H1 (cell line): ENCODE measurements around the gene LGALS9. TPM values are rescaled to one million over a fixed set of nuclear protein-coding genes. Genes with fewer than 3 reads are reported as not detected.

Source experiments
- CTCF ChIA-PET: fragments of 300-600 bp; sonication (Branson Sonifier 250); formaldehyde crosslinking; loops from one replicate; lab custom pipeline; 2021; ENCODE audit not compliant: partially characterized antibody; lab: Charles Lee
- POLR2A ChIA-PET: fragments of 300-600 bp; sonication (Branson Sonifier 250); formaldehyde crosslinking; loops from one replicate; lab custom pipeline; 2021; ENCODE audit warnings: inconsistent platforms; ENCODE audit not compliant: partially characterized antibody; lab: Charles Lee
- DNase-seq, 2 experiments: peaks; one replicate each; pipeline versions ENCODE4 v3.0.0 to v3.0.0-alpha.2; 2010 to 2022; ENCODE audit warnings: low spot score in 2 of 2, low read depth in 1 of 2, mixed read lengths in 1 of 2
- FAIRE-seq: peaks from 2 replicates; lab custom pipeline; 2011; peaks lifted over from hg19 to GRCh38; lab: Jason Lieb, UNC
- H2AFZ ChIP-seq: 2 replicates; pipeline ENCODE4 v1.8.1; 2012; ENCODE audit warnings: low read length, inconsistent platforms
- H2AK5ac ChIP-seq: 2 replicates; pipeline ENCODE4 v1.6.1; 2013; ENCODE audit warnings: low read depth, low read length
- H2BK120ac ChIP-seq: replicated peaks from 2 replicates; pipeline ENCODE3; 2013; ENCODE audit warnings: low read depth, low read length, inconsistent platforms
- H2BK12ac ChIP-seq: 2 replicates; pipeline ENCODE4 v1.6.1; 2013; ENCODE audit warnings: low read depth, low read length
- H2BK15ac ChIP-seq: 2 replicates; pipeline ENCODE4 v1.6.1; 2013; ENCODE audit warnings: low read length
- H2BK20ac ChIP-seq: 2 replicates; pipeline ENCODE4 v1.6.1; 2013; ENCODE audit warnings: low read length
- H2BK5ac ChIP-seq: 2 replicates; pipeline ENCODE4 v1.6.1; 2013; ENCODE audit warnings: low read depth, low read length
- H3K14ac ChIP-seq: 2 replicates; pipeline ENCODE4 v1.6.1; 2013; ENCODE audit warnings: inconsistent platforms; ENCODE audit not compliant: insufficient read length
- H3K18ac ChIP-seq: 2 replicates; pipeline ENCODE4 v1.6.1; 2013; ENCODE audit warnings: low read length; ENCODE audit errors: extremely low read depth
- H3K23ac ChIP-seq: 2 replicates; pipeline ENCODE4 v1.6.1; 2013; ENCODE audit warnings: inconsistent platforms; ENCODE audit not compliant: insufficient read length
- H3K23me2 ChIP-seq: 2 replicates; pipeline ENCODE4 v1.6.1; 2013; ENCODE audit warnings: low read depth, low read length
- H3K27ac ChIP-seq: 2 replicates; pipeline ENCODE4 v1.6.1; 2011; ENCODE audit warnings: low read depth, low read length, inconsistent platforms
- H3K27me3 ChIP-seq, 4 experiments: replicated peaks in 1 of 4; 1 replicate in 1 of 4; 2 replicates in 3 of 4; pipeline versions ENCODE4 v1.6.1 to v1.8.1; 2011 to 2013; ENCODE audit warnings: low read length in 3 of 4, mild to moderate bottlenecking in 3 of 4, inconsistent platforms in 2 of 4, mixed read lengths in 2 of 4, moderate library complexity in 1 of 4; ENCODE audit not compliant: control insufficient read depth in 3 of 4, insufficient read depth in 3 of 4; ENCODE audit errors: extremely low read depth in 1 of 4
- H3K36me3 ChIP-seq, 4 experiments: 2 replicates each; pipeline versions ENCODE4 v1.6.1 to v1.8.1; 2011 to 2013; ENCODE audit warnings: mild to moderate bottlenecking in 4 of 4, low read length in 3 of 4, moderate library complexity in 2 of 4, control low read depth in 1 of 4, inconsistent platforms in 1 of 4; ENCODE audit not compliant: insufficient read depth in 4 of 4, control insufficient read depth in 2 of 4
- H3K4ac ChIP-seq: replicated peaks from 2 replicates; pipeline ENCODE3; 2013; ENCODE audit warnings: low read length, low read depth, mixed read lengths, inconsistent platforms; ENCODE audit not compliant: insufficient read length
- H3K4me1 ChIP-seq, 4 experiments: replicated peaks in 1 of 4; 1 replicate in 1 of 4; 2 replicates in 3 of 4; pipeline versions ENCODE4 v1.6.1 to v1.8.1; 2011 to 2013; ENCODE audit warnings: low read length in 3 of 4, inconsistent platforms in 2 of 4, mixed read lengths in 1 of 4; ENCODE audit not compliant: insufficient read depth in 4 of 4, control insufficient read depth in 3 of 4
- H3K4me2 ChIP-seq, 2 experiments: 2 replicates each; pipeline versions ENCODE4 v1.6.1 to v1.8.1; 2011 to 2013; ENCODE audit warnings: low read depth in 2 of 2, low read length in 2 of 2, control low read depth in 1 of 2, inconsistent platforms in 1 of 2, mild to moderate bottlenecking in 1 of 2; ENCODE audit not compliant: insufficient read depth in 1 of 2
- H3K4me3 ChIP-seq, 4 experiments: fragments of 200-600, 300-600 bp in 1 of 4; sonication (generic), shearing (Covaris generic), sonication (Bioruptor Twin) in 1 of 4; 2 replicates each; pipeline versions ENCODE4 v1.5.1 to v1.8.1; 2011 to 2016; ENCODE audit warnings: low read length in 4 of 4, low read depth in 3 of 4, control low read depth in 2 of 4, inconsistent platforms in 2 of 4, mild to moderate bottlenecking in 2 of 4, mixed read lengths in 1 of 4, moderate library complexity in 1 of 4; ENCODE audit not compliant: insufficient read depth in 2 of 4; ENCODE audit errors: extremely low read depth in 1 of 4
- H3K56ac ChIP-seq: replicated peaks from 2 replicates; pipeline ENCODE3; 2013; ENCODE audit warnings: low read depth, mild to moderate bottlenecking, mixed read lengths, low read length, inconsistent platforms; ENCODE audit not compliant: insufficient read length
- H3K79me1 ChIP-seq: 2 replicates; pipeline ENCODE4 v1.6.1; 2013; ENCODE audit warnings: low read depth, low read length, control low read depth
- H3K79me2 ChIP-seq, 2 experiments: 2 replicates each; pipeline versions ENCODE4 v1.6.1 to v1.8.1; 2012 to 2013; ENCODE audit warnings: low read length in 2 of 2, mild to moderate bottlenecking in 2 of 2, inconsistent platforms in 1 of 2; ENCODE audit not compliant: insufficient read depth in 2 of 2, control insufficient read depth in 1 of 2
- H3K9ac ChIP-seq, 4 experiments: replicated peaks in 1 of 4; 1 replicate in 1 of 4; 2 replicates in 3 of 4; pipeline versions ENCODE4 v1.6.1 to v1.8.1; 2011 to 2013; ENCODE audit warnings: low read depth in 3 of 4, low read length in 3 of 4, control low read depth in 2 of 4, mild to moderate bottlenecking in 2 of 4, moderate library complexity in 2 of 4, inconsistent platforms in 1 of 4; ENCODE audit errors: extremely low read depth in 1 of 4
- H3K9me3 ChIP-seq, 2 experiments: 2 replicates each; pipeline versions ENCODE4 v1.6.1 to v1.8.1; 2012 to 2013; ENCODE audit warnings: mild to moderate bottlenecking in 2 of 2, moderate library complexity in 2 of 2, control low read depth in 1 of 2, inconsistent platforms in 1 of 2, low read depth in 1 of 2, low read length in 1 of 2, mixed read lengths in 1 of 2; ENCODE audit not compliant: insufficient read depth in 2 of 2
- H4K20me1 ChIP-seq, 2 experiments: replicated peaks in 1 of 2; 2 replicates each; pipeline versions ENCODE3 to v1.8.1; 2011 to 2013; ENCODE audit warnings: inconsistent platforms in 2 of 2, low read length in 2 of 2, mild to moderate bottlenecking in 1 of 2; ENCODE audit not compliant: insufficient read depth in 2 of 2, control insufficient read depth in 1 of 2
- H4K5ac ChIP-seq: 2 replicates; pipeline ENCODE4 v1.6.1; 2013; ENCODE audit warnings: low read length, low read depth, mixed read lengths, inconsistent platforms; ENCODE audit not compliant: insufficient read length
- H4K8ac ChIP-seq: 2 replicates; pipeline ENCODE4 v1.8.0; 2013; ENCODE audit warnings: mild to moderate bottlenecking, moderate library complexity, low read length, inconsistent platforms; ENCODE audit not compliant: insufficient read depth; ENCODE audit errors: extremely low read depth
- H4K91ac ChIP-seq: replicated peaks from 2 replicates; pipeline ENCODE3; 2013; ENCODE audit warnings: low read length, mixed read lengths, inconsistent platforms; ENCODE audit not compliant: insufficient read length
- BCL11A ChIP-seq, 2 experiments: IDR thresholded peaks; one replicate each; pipeline ENCODE4 v1.6.1; 2011; ENCODE audit warnings: low read depth in 2 of 2, low read length in 2 of 2, mild to moderate bottlenecking in 2 of 2
- MAFK ChIP-seq: IDR thresholded peaks from 2 replicates; pipeline ENCODE4 v1.6.1; 2012; ENCODE audit warnings: low read depth, mild to moderate bottlenecking, improper control_type of control experiment, low read length
- TBP ChIP-seq: IDR thresholded peaks from 2 replicates; pipeline ENCODE4 v1.6.1; 2011; ENCODE audit warnings: low read depth, low read length, improper control_type of control experiment
- WGBS, 2 experiments: shearing (Covaris generic) in 1 of 2; methylation state at CpG; one replicate each; pipeline versions ENCODE4 v1.1.6 to v1.1.7; 2013 to 2015; ENCODE audit warnings: low lambda C conversion rate in 2 of 2, mixed read lengths in 2 of 2, inconsistent platforms in 1 of 2, low coverage in 1 of 2, missing lambda C conversion rate in 1 of 2; ENCODE audit not compliant: insufficient replicate concordance in 2 of 2, insufficient coverage in 1 of 2, insufficient read length in 1 of 2; ENCODE audit errors: extremely low coverage in 1 of 2, missing lambda C conversion rate in 1 of 2; 5-methylcytosine and 5-hydroxymethylcytosine counted together
- polyA plus RNA-seq, 7 experiments: library from polyadenylated mRNA; depleted of rRNA in 3 of 7; stranded (reverse) in 5 of 7; unstranded in 2 of 7; fragments of >200 nt in 5 of 7; fragments of 200-250 nt in 2 of 7; gene quantifications; 1 replicate in 5 of 7; 2 replicates in 1 of 7; 4 replicates in 1 of 7; pipeline versions ENCODE4 v1.2.1 to v1.2.3, GENCODE V29; 2011 to 2013; ENCODE audit warnings: missing spikeins in 2 of 7, mixed read lengths in 2 of 7
- total RNA-seq: library from RNA; stranded (reverse); fragmentation: NEBNext Ultra II Directional; extraction: Animal tissue kit (Norgen Biotek cat#: 25700); gene quantifications from 2 replicates; pipeline ENCODE4 v1.2.1, GENCODE V29; 2021

Gene LGALS9
- total and polyA plus RNA-seq, 2 of the 8 experiments (the other 6 are each of a cell fraction or from before 2014, with no cell fraction given) = 0.95 to 1.7 TPM

GRCh38 chr17:27690882-27691281 lies 59.9 kb downstream of the LGALS9 start:
- H3K79me2 ChIP-seq = no peaks in the 10 kb centered on the region
- no peak overlapping the region for H2AFZ ChIP-seq
- H3K4me3 ChIP-seq = no peak overlapping the region
- H2BK20ac ChIP-seq = no peak overlapping the region
- no peak overlapping the region for H4K5ac ChIP-seq
- no peak overlapping the region for H2BK15ac ChIP-seq
- no peak overlapping the region for H4K8ac ChIP-seq
- H4K91ac ChIP-seq = no peak overlapping the region
- H3K27me3 ChIP-seq = no peaks in the 10 kb centered on the region
- no peak overlapping the region for H3K56ac ChIP-seq
- no peak overlapping the region for H3K18ac ChIP-seq
- no peak overlapping the region for H3K4ac ChIP-seq
- no peaks in the 10 kb centered on the region for H4K20me1 ChIP-seq
- H3K23ac ChIP-seq = no peak overlapping the region
- H3K36me3 ChIP-seq = no peaks in the 10 kb centered on the region; a peak in 1 of 8 replicates
- CTCF ChIA-PET = no interaction called here
- FAIRE-seq = no peak
- POLR2A ChIA-PET = no interaction called here
- H2BK120ac ChIP-seq = no peak overlapping the region
- H2AK5ac ChIP-seq = no peak overlapping the region
- no peak overlapping the region for H3K9ac ChIP-seq
- H3K23me2 ChIP-seq = no peaks in the 10 kb centered on the region
- no peaks in the 10 kb centered on the region for H3K4me1 ChIP-seq
- no peak overlapping the region for H3K14ac ChIP-seq
- no peak for TF ChIP-seq TBP
- no peak for TF ChIP-seq MAFK
- no peak for TF ChIP-seq BCL11A (IDR thresholded peaks at IDR 0.05; ENCODE audit: low read depth in 2 of 2, low read length in 2 of 2)
- H3K9me3 ChIP-seq = peaks cover 19 to 21% of the 10 kb centered on the region in 2 experiments
- H3K4me2 ChIP-seq = no peak overlapping the region
- no peak overlapping the region for H3K27ac ChIP-seq
- H2BK5ac ChIP-seq = no peak overlapping the region
- no peak overlapping the region for H2BK12ac ChIP-seq
- H3K79me1 ChIP-seq = no peaks in the 10 kb centered on the region
- WGBS, 2 experiments = 93% methylated on average over 1 of the region's 1 CpG; no CpG with 5 or more reads in 1 of the 2 experiments
- no peak for DNase-seq
